NCI-H524 (cell line): ENCODE measurements around the gene TANC1.
"Not testable (repeated sequence)": the region's sequence is repeated elsewhere in the genome, so short reads cannot be mapped to it uniquely, and the experiment has no call there.

Experiments
- DNase-seq, 2 experiments: peaks; one replicate each; lab custom pipeline; 2025; lab: John Stamatoyannopoulos, UW

Gene TANC1

GRCh38 chr2:159089543-159089942 lies 121.1 kb downstream of the TANC1 start:
- DNase-seq: no peak

DNA sequence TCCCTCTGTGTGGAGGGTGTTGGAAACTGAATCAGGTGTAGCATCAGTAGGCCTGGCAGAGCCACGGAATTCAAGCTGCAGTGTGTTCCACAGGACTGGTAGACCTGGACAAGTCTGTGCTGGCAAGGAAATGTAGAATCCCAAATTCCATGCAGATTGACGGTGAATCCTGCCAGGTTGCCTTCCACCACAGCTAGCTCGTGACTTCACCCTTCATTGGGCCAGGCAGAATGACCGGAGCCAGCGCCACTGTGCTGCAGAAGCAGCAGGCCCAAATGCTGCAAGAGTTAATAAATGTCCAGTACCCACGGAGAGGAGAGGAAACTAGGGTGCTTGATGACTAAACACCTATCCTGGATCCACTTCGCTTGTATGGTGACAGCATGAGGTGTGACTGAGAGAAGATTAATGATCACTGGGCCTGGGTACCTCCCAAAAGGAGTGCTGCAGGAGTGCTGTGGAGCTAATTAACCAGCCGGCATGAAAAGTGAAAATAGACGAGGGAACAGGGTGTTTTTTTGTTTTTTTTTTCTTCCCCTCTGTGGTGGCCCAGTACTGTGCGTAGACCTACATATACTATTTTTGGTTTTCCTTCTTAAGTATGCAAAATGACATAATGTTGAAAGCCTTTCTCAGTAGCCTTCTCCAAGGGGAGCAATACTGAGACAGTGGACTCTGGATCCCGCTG lies 122.2 kb downstream of the TANC1 start:
- no peak for DNase-seq

DNA sequence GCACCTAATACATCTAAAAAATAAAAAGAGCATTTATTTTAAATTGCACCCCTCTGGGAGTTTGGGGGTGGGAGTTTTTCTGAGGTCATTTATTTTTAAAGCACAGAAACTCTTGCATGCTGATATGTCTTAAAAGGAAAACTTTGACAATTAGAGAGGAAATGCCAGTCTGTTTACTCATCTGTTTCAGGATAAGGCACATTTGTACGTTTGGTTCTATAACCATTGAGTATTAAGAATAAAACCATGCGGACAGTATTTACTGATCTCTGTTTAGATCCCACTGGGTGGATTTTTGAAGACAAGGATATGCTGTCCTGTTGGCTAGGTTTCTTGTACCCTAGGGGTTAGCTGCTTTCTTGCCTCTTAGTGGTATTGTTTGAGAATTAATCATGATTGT lies 122.9 kb downstream of the TANC1 start:
- no peak for DNase-seq

- DNase-seq: no peak
Measured at GRCh38 chr2:159091976-159092375, 123.5 kb downstream of the TANC1 start.

GRCh38 chr2:159093497-159093896 lies 125.1 kb downstream of the TANC1 start:
- DNase-seq: peak; percentile 8 to 53

- DNase-seq: no peak
Measured at GRCh38 chr2:159094173-159094737, 125.8 kb downstream of the TANC1 start.

GRCh38 chr2:159095813-159096212 lies 127.4 kb downstream of the TANC1 start:
- DNase-seq: no peak

- DNase-seq: not testable (repeated sequence)
Measured at GRCh38 chr2:159096302-159096855, 127.9 kb downstream of the TANC1 start.

DNA sequence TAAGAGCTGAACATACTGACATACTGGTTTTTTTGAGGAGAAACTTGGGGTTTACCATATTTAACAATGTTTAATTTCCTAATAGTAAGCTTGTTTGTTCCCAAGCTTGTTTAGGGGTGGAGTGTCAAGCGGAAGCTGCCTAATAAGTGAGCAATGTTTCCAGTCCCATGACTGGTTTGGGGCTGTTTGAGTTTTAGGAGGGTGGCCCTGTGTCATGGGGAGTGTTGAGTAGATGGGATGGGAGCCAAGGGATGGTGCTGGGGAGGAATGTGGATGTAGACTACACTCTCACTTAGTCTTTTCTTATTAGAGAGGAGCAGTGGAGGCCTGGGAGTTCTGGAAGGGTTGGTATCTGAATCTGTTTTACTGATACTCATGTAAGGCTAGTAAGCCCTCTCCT lies 128.5 kb downstream of the TANC1 start:
- no peak for DNase-seq

DNA sequence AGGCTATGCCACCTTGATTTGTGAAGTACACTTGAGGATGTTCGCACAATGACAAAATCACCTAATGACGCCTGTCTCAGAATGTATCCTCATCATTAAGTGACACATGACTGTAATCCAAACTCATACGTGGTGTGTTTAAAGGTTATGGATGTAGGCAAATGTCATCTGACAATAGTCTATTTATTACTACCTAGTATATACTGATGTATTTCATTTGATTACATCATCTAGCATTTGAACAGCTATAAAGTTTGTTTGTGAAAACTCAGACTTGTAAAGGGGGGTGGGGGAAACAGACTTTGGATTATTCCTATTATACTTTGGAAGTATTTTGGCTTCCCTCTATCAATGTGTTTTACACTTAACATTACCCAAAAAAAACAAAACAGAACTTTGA lies 129.9 kb downstream of the TANC1 start:
- DNase-seq: no peak

- no peak for DNase-seq
Measured at GRCh38 chr2:159098921-159099411, 130.5 kb downstream of the TANC1 start.

- DNase-seq: peak in 1 of 2 experiments; percentile 8
Measured at GRCh38 chr2:159101755-159102489, 133.5 kb downstream of the TANC1 start.

GRCh38 chr2:159103411-159103810 lies 135.0 kb downstream of the TANC1 start:
- DNase-seq: no peak

DNA sequence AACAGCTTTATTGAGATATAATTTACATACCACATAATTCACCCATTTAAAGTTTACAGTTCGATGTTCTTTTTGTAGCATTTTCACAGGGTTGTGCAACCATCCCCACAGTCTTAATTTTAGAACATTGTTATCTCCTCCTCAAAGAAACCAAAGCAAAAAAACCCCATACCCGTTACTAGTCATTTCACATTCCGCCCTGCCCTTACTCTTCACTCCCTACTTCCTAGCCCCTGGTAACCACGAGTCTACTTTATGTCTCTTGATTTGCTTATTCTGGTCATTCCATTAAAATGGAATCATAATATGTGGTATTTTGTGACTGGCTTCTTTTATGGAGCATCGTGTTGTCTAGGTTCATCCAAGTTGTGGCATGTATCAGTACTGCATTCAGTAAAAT lies 137.7 kb downstream of the TANC1 start:
- DNase-seq: no peak

DNA sequence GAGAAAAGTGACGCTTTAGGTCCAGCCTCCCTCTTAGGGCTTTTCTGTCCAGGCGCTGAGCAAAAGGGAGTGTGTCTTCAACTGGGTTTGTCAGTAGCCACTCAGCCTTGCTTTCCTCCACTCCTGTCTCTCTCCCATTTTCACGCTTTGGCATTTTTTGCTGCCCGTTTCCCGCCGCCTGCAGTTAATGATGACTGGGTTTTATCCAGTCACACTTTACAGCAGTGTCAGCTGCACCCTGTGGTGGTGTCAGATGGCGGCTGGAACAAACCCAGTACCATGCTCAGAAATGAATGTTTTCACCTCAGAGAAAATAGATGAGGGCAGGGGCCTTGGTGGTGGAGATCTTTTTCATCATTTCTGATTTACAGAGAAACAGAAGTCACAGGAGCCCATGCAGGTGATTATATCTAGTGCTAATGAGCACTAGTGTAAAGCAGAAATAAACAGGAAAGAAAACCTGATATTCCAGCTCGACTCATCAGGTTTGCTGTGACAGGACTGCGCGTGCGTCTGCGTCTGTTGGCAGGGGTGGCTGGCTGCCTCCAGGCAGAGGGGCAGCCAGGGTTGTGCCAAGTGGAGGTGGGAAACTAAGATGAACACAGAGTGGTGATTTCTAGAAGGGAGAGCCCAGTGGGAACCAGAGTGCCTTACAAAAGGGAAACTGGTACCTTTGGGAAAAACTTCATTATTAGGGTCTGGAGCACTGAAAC lies 139.9 kb downstream of the TANC1 start:
- DNase-seq: no peak

- DNase-seq: no peak
Measured at GRCh38 chr2:159109517-159109916, 141.1 kb downstream of the TANC1 start.

DNA sequence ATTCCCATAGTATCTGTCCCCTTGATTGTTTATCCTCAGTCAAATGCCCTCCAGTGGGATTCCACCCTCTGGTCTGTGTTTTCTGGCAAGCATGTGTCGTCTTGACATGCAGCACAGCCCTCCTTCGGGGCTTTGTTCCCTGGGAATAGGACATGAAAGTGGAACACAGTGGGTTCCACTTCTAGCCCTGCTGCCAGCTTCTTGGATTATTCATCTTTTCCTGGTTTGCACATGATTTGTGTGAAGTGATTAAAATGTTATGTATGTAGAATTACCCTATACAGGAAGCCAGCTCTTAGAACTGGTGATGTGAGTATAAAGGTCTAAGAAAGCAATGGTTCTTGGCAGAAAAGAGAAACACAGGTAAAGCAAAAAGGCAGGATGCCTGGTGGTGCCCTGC lies 142.3 kb downstream of the TANC1 start:
- no peak for DNase-seq

DNA sequence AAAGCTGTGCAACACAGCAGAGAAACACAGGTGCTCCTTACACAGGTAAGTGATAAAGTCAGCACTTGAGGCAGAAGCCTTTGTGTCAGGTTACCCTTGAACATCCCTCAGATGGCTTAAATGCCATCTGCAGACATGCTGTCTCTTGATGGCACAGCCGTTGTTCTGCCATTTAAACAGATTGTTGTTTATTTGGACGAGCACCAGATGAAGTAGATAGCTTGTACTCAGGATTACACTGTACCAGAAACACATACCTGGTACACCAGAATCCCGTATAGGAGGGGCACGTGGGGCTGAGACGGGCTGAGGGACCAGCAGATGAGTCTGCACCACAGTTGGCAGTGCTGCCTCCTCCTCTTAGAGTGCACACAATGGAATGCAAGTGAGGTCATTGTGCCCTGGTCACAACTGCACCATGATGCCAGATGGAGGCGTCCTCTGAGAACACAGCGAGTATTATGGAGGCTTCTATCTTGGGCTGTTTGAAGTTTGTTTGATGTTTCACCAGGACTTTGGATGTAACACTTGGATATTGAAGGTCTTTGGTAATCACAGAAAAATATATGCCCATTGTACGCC lies 143.0 kb downstream of the TANC1 start:
- DNase-seq: peak; percentile 21 to 65

DNA sequence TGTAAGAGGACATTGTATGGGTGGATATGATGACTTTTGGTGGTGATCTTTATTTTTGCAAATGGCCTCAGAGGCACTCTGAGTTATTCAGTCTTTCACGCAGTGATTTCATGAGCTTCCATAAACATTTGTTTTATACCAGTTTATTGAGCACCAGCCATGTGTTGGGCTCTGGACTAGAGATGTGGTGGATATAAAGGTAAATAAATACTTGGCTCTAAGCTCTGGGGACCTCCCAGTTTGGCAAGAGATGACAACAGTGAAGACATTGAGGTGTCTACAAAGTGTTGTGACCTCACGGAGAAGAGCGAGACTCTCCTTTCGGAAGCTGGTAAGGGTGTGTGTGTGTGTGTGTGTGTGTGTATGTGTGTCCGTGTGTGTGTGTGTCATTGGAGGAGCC lies 146.4 kb downstream of the TANC1 start:
- DNase-seq: no peak

GRCh38 chr2:159116922-159117321 lies 148.5 kb downstream of the TANC1 start:
- DNase-seq: no peak

DNA sequence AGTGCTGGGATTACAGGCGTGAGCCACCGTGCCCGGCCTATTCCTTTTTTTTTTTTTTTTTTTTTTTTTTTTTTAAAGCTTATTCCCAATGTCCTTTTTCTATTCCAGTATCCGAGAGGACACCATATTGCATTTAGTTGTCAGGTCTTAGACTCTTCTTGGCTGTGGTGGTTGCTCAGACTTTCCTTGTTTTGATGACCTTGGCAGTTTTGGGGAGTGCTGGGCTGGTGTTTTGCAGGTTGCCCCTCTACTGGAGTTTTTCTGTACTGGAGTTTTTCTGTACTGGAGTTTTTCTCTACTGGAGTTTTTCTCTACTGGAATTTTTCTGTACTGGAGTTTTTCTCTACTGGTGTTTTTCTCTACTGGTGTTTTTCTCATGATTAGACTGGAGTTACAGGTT lies 149.2 kb downstream of the TANC1 start:
- no peak for DNase-seq
